ENCODE measurements around the gene ELF3.

DNA sequence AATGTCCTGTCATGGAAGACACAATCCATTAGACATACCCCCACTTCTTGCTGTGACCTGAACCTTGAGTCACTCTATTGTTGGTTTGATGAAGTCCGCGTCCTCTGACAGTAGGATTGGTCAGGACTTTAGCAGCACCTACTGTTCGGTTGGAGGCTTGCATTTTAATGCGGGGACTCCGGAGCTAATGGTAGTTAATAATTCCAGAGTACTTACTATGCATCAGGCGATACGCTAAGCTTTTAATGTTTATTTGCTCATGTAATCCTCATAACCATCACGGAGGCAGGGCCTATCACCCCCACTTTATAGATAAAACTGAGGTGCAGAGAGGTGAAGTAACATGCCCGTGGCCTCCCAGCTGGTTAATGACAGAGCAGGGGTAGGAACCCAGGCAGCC, 7.9 kb upstream of the ELF3 start:
- no peak for TF ChIP-seq POLR2AphosphoS5 (IDR thresholded peaks at IDR 0.05)
- TF ChIP-seq, protein P1, sequence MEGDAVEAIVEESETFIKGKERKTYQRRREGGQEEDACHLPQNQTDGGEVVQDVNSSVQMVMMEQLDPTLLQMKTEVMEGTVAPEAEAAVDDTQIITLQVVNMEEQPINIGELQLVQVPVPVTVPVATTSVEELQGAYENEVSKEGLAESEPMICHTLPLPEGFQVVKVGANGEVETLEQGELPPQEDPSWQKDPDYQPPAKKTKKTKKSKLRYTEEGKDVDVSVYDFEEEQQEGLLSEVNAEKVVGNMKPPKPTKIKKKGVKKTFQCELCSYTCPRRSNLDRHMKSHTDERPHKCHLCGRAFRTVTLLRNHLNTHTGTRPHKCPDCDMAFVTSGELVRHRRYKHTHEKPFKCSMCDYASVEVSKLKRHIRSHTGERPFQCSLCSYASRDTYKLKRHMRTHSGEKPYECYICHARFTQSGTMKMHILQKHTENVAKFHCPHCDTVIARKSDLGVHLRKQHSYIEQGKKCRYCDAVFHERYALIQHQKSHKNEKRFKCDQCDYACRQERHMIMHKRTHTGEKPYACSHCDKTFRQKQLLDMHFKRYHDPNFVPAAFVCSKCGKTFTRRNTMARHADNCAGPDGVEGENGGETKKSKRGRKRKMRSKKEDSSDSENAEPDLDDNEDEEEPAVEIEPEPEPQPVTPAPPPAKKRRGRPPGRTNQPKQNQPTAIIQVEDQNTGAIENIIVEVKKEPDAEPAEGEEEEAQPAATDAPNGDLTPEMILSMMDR (IDR thresholded peaks at IDR 0.05), result no peak
- TF ChIP-seq POLR2A (IDR thresholded peaks at IDR 0.05; ENCODE audit: low read depth), result no peak

Data from esophagus muscularis mucosa (tissue), 3 donors.